Fibroblast of gingiva (primary cell): ENCODE results near the gene SYT10.
"Not testable (repeated sequence)": the region's sequence is repeated elsewhere in the genome, so short reads cannot be mapped to it uniquely, and the experiment has no call there.

ENCODE experiments used
- DNase-seq: peaks from one replicate; pipeline ENCODE4 v3.0.0-alpha.2; 2011; ENCODE audit warnings: low read depth

Gene SYT10

DNA sequence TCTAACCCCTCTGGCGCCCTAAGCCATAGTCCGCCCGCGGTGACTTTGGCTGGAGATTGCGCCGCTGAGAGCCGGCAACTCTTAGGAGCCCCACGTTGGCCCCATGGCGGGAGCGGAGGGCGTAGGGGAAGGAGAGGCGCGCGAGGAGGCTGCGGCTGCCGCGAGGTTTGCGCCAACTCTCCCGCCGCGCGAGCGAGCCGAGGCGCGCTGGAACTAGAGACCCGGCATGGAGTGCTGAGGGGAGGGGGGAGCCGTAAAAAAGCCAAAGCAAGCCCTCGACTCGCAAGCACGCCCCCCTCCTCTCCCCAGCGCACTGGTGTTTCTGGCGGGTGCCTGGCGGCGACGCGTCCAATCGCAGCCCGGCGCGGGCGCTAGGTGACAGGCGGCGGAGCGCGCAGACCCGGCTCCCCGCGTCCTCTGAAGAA lies at the start of gene SYT10:
Gene SYT10 (minus strand): TSS at position 233 of the 425 bp plus-strand sequence. CDS start 297 bp downstream, outside the sequence.
- DNase-seq = no peak

DNA sequence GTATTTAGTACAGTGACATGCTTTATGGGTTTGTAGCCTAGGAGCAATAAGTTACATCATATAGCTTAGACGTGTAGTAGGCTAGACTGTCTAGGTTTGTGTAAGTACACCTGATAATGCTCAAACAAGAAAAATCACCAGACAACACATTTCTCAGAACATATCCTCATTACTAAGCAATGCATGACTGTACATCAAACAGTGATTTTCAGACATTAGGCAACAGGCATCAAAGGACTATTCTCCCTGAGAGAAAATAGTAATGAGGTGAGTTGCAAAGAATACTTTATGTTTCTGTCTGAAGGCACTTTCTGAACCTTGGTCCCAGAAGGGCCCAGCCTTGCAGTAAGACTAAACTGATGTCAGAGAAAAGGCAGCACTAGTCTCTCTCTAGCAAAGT lies 48.4 kb upstream of the SYT10 start:
- DNase-seq = no peak

GRCh38 chr12:33486058-33486457 lies 46.4 kb upstream of the SYT10 start:
- no peak for DNase-seq

DNA sequence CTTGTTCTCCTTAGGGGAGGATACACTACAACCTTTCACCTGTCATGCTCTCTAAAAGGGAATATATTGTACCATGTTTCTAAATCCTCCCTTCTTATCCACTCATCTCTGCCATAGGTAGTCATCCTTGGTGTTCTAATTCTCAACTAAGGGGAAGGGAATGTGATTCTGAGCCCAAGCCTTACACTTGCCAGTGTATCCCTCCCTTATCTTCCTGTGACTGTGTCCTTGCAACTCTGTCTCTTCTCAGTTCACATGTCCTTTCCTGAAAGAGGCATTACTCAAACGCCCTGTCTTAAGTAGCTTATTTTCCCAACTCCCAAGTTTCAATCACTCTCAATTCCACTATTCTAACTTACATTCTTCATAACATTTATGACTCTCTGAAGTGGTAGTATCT lies 44.5 kb upstream of the SYT10 start:
- no peak for DNase-seq

DNA sequence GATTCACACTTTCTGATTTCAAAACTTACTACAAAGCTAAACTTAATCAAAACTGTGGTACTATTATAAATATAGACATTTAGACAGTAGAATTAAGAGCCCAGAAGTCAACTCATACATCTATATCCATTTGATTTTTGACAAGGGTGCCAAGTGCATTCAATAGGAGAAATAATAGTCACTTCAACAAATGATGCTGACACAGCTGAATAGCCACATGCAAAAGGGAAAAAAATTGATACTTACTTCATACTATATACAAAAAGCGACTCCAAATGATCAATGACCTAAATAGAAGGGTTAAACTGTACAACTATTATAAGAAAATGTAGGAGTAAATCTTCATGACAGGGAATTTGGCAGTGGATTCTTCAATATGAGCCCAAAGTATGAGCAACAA lies 40.7 kb upstream of the SYT10 start:
- DNase-seq = no peak

DNA sequence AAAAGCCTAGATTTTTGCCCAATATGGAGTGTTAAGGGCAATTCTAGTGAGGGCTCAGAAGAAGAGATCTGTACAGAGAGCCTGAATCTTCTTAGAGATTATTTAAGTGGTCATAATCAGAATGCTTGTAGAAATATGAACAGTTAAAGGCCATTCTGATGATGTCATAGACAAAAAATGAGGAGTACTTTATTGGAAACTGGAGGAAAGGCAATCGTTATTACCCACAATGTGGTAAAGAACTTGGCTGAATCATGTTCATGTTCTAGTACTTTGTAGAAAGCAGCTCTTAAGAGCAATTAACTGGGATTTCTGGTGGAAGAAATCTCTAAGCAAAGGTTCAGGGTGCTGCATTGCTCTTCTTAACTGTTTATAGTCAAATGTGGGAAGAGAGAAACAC lies 36.4 kb upstream of the SYT10 start:
- DNase-seq = no peak

- no peak for DNase-seq
These were observed 32.7 kb upstream of the SYT10 start for GRCh38 chr12:33472299-33472698.

GRCh38 chr12:33455096-33455495 lies 15.5 kb upstream of the SYT10 start:
- no peak for DNase-seq

GRCh38 chr12:33450480-33450879 lies 10.9 kb upstream of the SYT10 start:
- no peak for DNase-seq

GRCh38 chr12:33440477-33440876 lies 858 bp upstream of the SYT10 start:
- DNase-seq = no peak

- peak; percentile 1 for DNase-seq
These were observed 600 bp downstream of the SYT10 start for GRCh38 chr12:33438851-33439586.

DNA sequence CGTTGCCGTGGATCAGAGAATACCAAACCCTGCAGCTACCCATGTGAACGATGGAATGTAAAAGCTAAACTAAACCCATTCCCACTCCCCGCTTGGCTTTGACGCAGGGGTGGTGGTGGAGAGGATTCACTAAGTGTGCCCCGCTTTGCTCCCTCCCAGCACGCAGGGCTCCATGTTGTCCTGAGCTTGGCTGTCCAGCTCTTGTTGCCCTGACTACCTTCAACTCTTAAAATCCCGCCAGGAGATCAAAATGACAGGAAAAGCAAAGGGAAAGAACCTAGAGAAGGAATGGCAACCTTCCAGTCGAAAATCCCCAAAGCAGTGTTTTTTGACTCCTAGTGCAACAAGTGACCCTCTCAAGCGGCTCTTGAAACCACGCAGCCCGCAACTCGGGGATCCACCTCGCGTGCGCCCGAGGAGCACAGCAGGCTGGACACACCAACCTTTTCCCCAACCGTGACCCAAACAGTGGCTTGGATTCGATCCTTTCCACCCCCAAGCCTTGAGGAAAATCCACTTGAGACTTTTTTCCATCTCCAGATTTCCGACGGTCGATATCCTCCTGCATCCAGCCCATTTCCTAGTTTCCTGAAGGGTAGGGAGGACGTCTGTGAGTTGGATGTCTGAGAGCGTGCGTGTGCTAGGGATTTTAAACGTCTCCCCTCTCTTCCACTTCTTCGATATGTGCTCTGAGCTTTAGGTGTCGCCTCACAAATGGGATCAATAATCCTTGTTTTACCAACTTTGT lies 1.4 kb downstream of the SYT10 start:
- DNase-seq = no peak

DNA sequence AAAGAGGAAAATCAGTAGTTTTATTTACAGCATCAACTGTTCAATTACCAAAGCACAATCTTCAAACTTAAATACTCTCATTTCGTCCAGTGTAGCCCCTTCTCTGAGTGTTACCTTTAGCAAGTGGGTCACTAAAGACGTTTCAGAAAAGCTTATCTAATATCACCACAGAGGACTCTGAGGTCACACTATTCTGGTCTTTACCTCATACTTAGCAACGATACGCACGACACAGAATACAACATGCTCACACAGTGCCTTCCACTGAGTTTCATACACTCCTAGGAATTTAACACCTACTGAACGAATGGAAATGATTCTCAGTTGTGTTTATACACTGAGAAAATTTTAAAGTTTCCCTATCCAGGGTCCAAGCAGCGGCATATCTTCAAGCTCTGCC lies 2.0 kb downstream of the SYT10 start:
- DNase-seq = no peak

DNA sequence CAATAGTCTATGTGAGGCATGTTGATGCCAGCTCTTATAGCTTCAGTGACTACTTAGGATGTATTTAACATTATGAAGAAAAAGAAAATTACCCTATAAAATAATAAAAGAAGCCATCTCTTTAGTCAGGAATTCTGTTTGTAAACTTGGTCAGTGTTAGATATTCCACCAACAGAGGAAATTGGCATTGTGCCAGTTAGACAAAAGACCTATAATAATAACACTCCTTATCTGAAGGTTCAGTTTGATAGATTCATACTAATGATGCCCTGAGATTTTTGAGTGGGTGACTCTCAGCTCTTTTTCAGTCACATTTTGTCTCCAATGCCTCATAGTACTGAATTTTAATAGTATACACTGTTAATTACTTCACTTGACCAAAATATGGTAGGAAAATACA lies 6.6 kb downstream of the SYT10 start:
- DNase-seq = no peak

DNA sequence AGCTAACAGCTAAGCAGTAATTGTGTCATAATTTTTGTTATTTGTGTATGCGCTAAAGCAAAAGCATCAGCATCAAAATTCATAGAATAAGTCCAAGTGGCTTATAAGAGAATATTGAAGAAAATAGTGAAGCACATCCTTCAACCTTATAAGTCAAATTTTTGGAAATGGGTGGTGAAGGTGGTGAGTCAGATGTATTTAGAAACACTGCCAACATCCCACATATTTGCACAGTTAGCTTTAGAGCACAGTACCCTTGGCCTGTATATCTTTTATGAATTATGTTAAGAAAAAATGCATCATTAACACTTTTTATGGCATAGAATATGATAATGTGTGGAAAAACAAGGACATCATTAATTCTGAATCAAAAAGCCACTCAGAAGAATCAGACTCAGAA lies 8.0 kb downstream of the SYT10 start:
- DNase-seq = no peak

GRCh38 chr12:33429468-33429867 lies 10.2 kb downstream of the SYT10 start:
- no peak for DNase-seq

- DNase-seq = no peak
These were observed 12.5 kb downstream of the SYT10 start for GRCh38 chr12:33427071-33427470.

DNA sequence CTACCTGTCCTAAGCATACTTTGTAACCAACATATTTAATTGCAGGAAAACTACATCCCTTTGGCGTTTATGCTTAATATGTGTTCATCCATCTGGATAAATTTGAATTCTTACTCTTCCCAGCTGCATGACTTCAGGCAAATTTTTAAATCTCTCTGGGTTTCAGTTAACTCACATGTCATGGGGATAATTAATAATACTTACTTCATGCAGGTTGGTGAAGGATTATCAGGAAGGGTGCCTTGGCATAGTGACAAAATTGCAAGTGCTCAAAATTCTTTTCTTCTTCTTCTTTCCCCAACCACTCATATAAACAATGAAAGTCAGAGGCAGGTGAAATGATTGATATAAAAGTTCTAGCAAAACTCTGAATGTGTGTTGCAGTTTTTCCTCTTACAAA lies 15.9 kb downstream of the SYT10 start:
- DNase-seq = no peak

DNA sequence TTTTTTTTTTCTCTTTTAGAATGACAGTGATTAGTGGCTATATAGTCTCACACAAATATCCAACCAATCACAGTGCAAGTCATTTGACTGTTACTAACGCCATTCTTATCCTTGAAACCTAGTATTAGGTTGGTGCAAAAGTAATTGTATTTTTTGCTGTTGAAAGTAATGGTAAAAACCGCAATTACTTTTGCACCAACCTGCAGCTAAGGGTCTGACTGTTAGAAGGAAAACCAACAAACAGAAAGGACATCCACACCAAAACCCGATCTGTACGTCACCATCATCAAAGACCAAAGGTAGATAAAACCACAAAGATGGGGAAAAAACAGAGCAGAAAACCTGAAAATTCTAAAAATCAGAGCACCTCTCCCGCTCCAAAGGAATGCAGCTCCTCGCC lies 27.2 kb downstream of the SYT10 start:
- DNase-seq = not testable (repeated sequence)

DNA sequence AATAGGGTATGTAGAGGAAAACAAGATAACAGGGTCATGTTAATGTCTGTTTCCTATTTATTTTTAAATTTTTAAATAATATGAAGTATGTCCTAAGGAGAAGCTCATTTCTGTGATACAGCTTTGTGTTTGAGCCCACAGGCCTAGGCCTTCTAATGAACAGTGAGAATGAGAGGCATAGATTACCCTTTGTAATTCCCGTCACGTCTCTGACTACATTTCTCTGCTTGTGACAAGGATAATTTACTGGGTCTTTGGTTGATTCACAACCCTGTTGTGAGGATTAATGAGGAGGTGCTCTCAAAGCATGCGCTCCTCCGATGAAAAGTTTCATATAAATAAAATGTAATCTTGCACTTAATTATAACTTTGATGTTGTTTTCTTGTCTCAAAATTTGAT lies 56.1 kb downstream of the SYT10 start:
- DNase-seq = no peak

DNA sequence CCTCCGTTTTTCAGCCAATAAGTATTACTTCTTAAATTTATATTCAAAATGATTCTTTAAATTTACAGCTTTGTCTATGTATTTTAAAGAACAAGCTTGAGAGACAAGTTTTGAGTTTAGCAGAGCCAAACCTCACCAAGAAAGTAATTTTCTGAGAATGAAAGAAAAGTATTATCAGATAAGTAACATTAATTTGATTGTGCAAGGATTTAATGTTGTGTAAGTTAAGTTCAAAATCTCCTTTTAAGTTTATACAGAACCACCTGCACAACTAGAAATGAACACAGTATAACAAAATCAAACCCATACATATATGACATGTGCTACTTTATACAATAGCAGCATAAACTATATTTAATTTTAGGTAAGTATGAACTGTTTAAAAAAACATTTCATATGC lies 63.5 kb downstream of the SYT10 start:
- no peak for DNase-seq

GRCh38 chr12:33370318-33370717 lies 69.3 kb downstream of the SYT10 start:
- no peak for DNase-seq

DNA sequence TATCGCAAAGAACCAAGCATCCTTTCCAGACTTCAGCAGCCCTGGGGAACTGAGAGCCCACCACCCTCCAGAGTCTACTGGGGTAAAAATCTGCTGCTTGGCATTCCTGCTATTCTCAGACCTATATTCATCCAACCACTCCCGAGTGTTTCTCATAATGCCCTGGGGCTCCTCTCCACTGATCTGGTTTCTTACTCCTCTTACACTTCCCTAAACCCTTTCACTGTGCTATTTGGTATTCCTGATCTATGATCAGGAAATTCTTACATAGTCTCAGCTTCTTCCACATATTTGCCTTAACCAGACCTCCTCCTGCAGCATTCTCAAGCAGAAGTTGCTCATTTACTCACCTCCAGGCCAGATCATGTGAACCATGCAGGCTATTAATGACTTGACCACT lies 82.4 kb downstream of the SYT10 start:
- DNase-seq = no peak

- no peak for DNase-seq
These were observed 89.8 kb downstream of the SYT10 start for GRCh38 chr12:33349791-33350190.
